HepG2 (cell line): ENCODE data around the gene ZNF528. TPM values are rescaled to one million over a fixed set of nuclear protein-coding genes. Genes with fewer than 3 reads are reported as not detected.

Experiments used
- ATAC-seq: fragments of 200-7000 bp; cut with Tn5 transposase; 3 replicates; pipeline ENCODE4 v1.9.1; 2020; ENCODE audit warnings: mild to moderate bottlenecking, moderate library complexity
- BruUV-seq: library from RNA; stranded (reverse); fragments of 400-500 nt; replicated peaks from 2 replicates; lab custom pipeline; 2021; lab: Mats Ljungman, UMichigan
- CTCF ChIA-PET: fragments of 300-600 bp; formaldehyde crosslinking; extraction: SDS; loops from one replicate; lab custom pipeline; 2021; ENCODE audit warnings: low total read pairs, inconsistent platforms, low intra/inter-chr PET ratio; lab: Yijun Ruan, JAX
- POLR2A ChIA-PET: fragments of 350-600 bp; sonication (Branson Sonifier 250); formaldehyde crosslinking; loops from one replicate; lab custom pipeline; 2020; ENCODE audit warnings: antibody characterized with exemption, inconsistent platforms; lab: Yijun Ruan, JAX
- DNase-seq: peaks from one replicate; pipeline ENCODE4 v3.0.0-alpha.2; 2015; ENCODE audit warnings: low spot score
- FAIRE-seq: peaks from 3 replicates; lab custom pipeline; 2011; peaks lifted over from hg19 to GRCh38; lab: Jason Lieb, UNC
- H2AFZ ChIP-seq: one replicate; pipeline ENCODE4 v1.6.1; 2011; ENCODE audit warnings: low read length, inconsistent platforms
- H3K27ac ChIP-seq: fragments of 300-600 bp; 3 replicates; pipeline ENCODE4 v1.8.0; 2011; ENCODE audit warnings: mixed run types, mild to moderate bottlenecking, mixed read lengths, low read length, inconsistent platforms; ENCODE audit not compliant: insufficient read depth; ENCODE audit errors: extremely low read length
- H3K27me3 ChIP-seq, 2 experiments: fragments of 200-600 bp in 1 of 2; 2 replicates in 1 of 2; 3 replicates in 1 of 2; pipeline versions ENCODE4 v1.6.0 to v1.8.0; 2011; ENCODE audit warnings: low read length in 2 of 2, mild to moderate bottlenecking in 2 of 2, moderate library complexity in 2 of 2, inconsistent platforms in 1 of 2; ENCODE audit not compliant: insufficient read depth in 2 of 2, control insufficient read depth in 1 of 2
- H3K36me3 ChIP-seq, 2 experiments: fragments of 200-600 bp in 1 of 2; replicated peaks in 1 of 2; 2 replicates in 1 of 2; 3 replicates in 1 of 2; pipeline versions ENCODE4 v1.5.1 to v1.8.0; 2011; ENCODE audit warnings: low read length in 2 of 2, inconsistent platforms in 1 of 2; ENCODE audit not compliant: insufficient read depth in 2 of 2, control insufficient read depth in 1 of 2
- H3K4me1 ChIP-seq: 2 replicates; pipeline ENCODE4 v1.5.1; 2012; ENCODE audit warnings: low read length, inconsistent platforms; ENCODE audit not compliant: insufficient read depth
- H3K4me2 ChIP-seq: 2 replicates; pipeline ENCODE4 v1.6.0; 2011; ENCODE audit warnings: low read depth, low read length, inconsistent platforms
- H3K4me3 ChIP-seq, 3 experiments: fragments of 200-600 bp in 1 of 3; sonication (generic), shearing (Covaris generic) in 1 of 3; replicated peaks in 1 of 3; 2 replicates each; pipeline ENCODE4 v1.5.1; 2011 to 2016; ENCODE audit warnings: low read length in 3 of 3, inconsistent platforms in 2 of 3, low read depth in 2 of 3, mild to moderate bottlenecking in 2 of 3, control low read depth in 1 of 3, mixed read lengths in 1 of 3; ENCODE audit not compliant: insufficient read depth in 1 of 3
- H3K79me2 ChIP-seq: one replicate; pipeline ENCODE4 v1.6.1; 2011; ENCODE audit warnings: low read length, inconsistent platforms; ENCODE audit not compliant: insufficient read depth
- H3K9ac ChIP-seq: 2 replicates; pipeline ENCODE4 v1.6.0; 2011; ENCODE audit warnings: mild to moderate bottlenecking, low read depth, low read length, inconsistent platforms; ENCODE audit not compliant: insufficient read depth
- H3K9me3 ChIP-seq: 2 replicates; pipeline ENCODE4 v1.5.1; 2012; ENCODE audit warnings: mild to moderate bottlenecking, low read length
- H4K20me1 ChIP-seq: 2 replicates; pipeline ENCODE4 v1.6.0; 2011; ENCODE audit warnings: inconsistent platforms, mild to moderate bottlenecking, low read length, moderate library complexity; ENCODE audit not compliant: insufficient read depth
- ARID3A ChIP-seq: IDR thresholded peaks from 2 replicates; pipeline ENCODE4 v1.6.1; 2012; ENCODE audit warnings: low read depth, low read length, improper control_type of control experiment
- ARNTL ChIP-seq: sonication (generic); formaldehyde crosslinking; IDR thresholded peaks from 2 replicates; pipeline ENCODE4 v1.4.0; 2020; ENCODE audit warnings: mild to moderate bottlenecking, missing genetic modification reagents
- EP300 ChIP-seq, 3 experiments: sonication (generic) in 1 of 3; formaldehyde crosslinking in 1 of 3; IDR thresholded peaks; 2 replicates each; pipeline versions ENCODE4 v1.5.1 to v1.6.1; 2011 to 2020; ENCODE audit warnings: low read depth in 2 of 3, low read length in 2 of 3, borderline replicate concordance in 1 of 3, improper control_type of control experiment in 1 of 3, mild to moderate bottlenecking in 1 of 3, missing genetic modification reagents in 1 of 3, moderate library complexity in 1 of 3
- EZH2 ChIP-seq: conservative IDR thresholded peaks from 2 replicates; pipeline ENCODE4 v1.6.1; 2012; ENCODE audit warnings: mild to moderate bottlenecking, low read depth, low read length, moderate library complexity
- FOXM1 ChIP-seq: sonication (generic); formaldehyde crosslinking; IDR thresholded peaks from 2 replicates; pipeline ENCODE4 v1.5.0; 2020; ENCODE audit warnings: missing genetic modification reagents
- GATAD1 ChIP-seq: IDR thresholded peaks from 2 replicates; pipeline ENCODE4 v1.6.1; 2016; ENCODE audit warnings: missing genetic modification reagents, missing compliant biosample characterization
- GZF1 ChIP-seq: sonication (generic); formaldehyde crosslinking; IDR thresholded peaks from 2 replicates; pipeline ENCODE4 v1.5.1; 2020; ENCODE audit warnings: mild to moderate bottlenecking, missing genetic modification reagents
- HNRNPLL ChIP-seq: fragments of 200-400 bp; formaldehyde crosslinking; IDR thresholded peaks from 2 replicates; pipeline ENCODE4 v1.6.1; 2017; ENCODE audit warnings: mild to moderate bottlenecking, low read depth, low read length; ENCODE audit not compliant: poor library complexity, severe bottlenecking
- MIER2 ChIP-seq: IDR thresholded peaks from 2 replicates; pipeline ENCODE4 v1.6.1; 2016; ENCODE audit warnings: missing biosample characterization, missing genetic modification reagents
- NPAS2 ChIP-seq: sonication (generic); formaldehyde crosslinking; IDR thresholded peaks from 2 replicates; pipeline ENCODE4 v1.8.0; 2022; ENCODE audit warnings: mild to moderate bottlenecking, missing genetic modification reagents, borderline replicate concordance
- PTBP1 ChIP-seq: fragments of 200-400 bp; formaldehyde crosslinking; IDR thresholded peaks from 2 replicates; pipeline ENCODE4 v1.6.1; 2018; ENCODE audit warnings: low read length, low read depth; ENCODE audit not compliant: poor library complexity, severe bottlenecking
- RFX3 ChIP-seq: IDR thresholded peaks from 2 replicates; pipeline ENCODE4 v1.6.1; 2016; ENCODE audit warnings: missing biosample characterization, missing genetic modification reagents
- SETDB1 ChIP-seq: sonication (generic); formaldehyde crosslinking; IDR thresholded peaks from 2 replicates; pipeline ENCODE4 v1.5.1; 2020; ENCODE audit warnings: missing genetic modification reagents, mild to moderate bottlenecking, borderline replicate concordance
- TCF7L2 ChIP-seq: IDR thresholded peaks from 2 replicates; pipeline ENCODE4 v1.6.1; 2011; ENCODE audit warnings: mild to moderate bottlenecking, low read depth, low read length, moderate library complexity
- ZBTB4 ChIP-seq: sonication (generic); formaldehyde crosslinking; IDR thresholded peaks from 2 replicates; pipeline ENCODE4 v1.4.0; 2020; ENCODE audit warnings: missing genetic modification reagents, mild to moderate bottlenecking, borderline replicate concordance
- ZBTB43 ChIP-seq: sonication (generic); formaldehyde crosslinking; conservative IDR thresholded peaks from 2 replicates; pipeline ENCODE4 v1.4.0; 2020; ENCODE audit warnings: missing genetic modification reagents
- ZNF124 ChIP-seq: sonication (generic); formaldehyde crosslinking; IDR thresholded peaks from 2 replicates; pipeline ENCODE4 v1.4.0; 2020; ENCODE audit warnings: missing genetic modification reagents
- ZNF263 ChIP-seq: sonication (generic); formaldehyde crosslinking; IDR thresholded peaks from 2 replicates; pipeline ENCODE4 v1.4.0; 2020; ENCODE audit warnings: missing genetic modification reagents
- ZNF432 ChIP-seq: sonication (generic); formaldehyde crosslinking; IDR thresholded peaks from 2 replicates; pipeline ENCODE4 v1.5.0; 2020; ENCODE audit warnings: missing genetic modification reagents, mild to moderate bottlenecking, borderline replicate concordance
- WGBS: methylation state at CpG from one replicate; pipeline ENCODE4 v1.1.6; 2017; ENCODE audit warnings: low lambda C conversion rate; 5-methylcytosine and 5-hydroxymethylcytosine counted together
- in situ Hi-C: cut with HindIII; loops from 2 replicates; pipeline ENCODE4 v1.10.0; 2017; ENCODE audit warnings: low pct_unique_long_range_greater_than_20kb; ENCODE audit not compliant: extremely low pct_ligation_motif_present
- intact Hi-C: fragments of 100-400 bp; cut with micrococcal nuclease; formaldehyde crosslinking; loops from one replicate; pipeline ENCODE4 v1.10.0; 2022; ENCODE audit not compliant: unreplicated experiment
- polyA plus RNA-seq, 8 experiments: library from polyadenylated mRNA; depleted of rRNA in 3 of 8; stranded (reverse) in 7 of 8; unstranded in 1 of 8; fragments of >200 nt; fragmentation: Illumina TruSeq in 4 of 8; extraction: Trizol in 4 of 8; gene quantifications; 2 replicates each; pipeline versions ENCODE4 v1.2.1 to v1.2.3, GENCODE V29; 2011 to 2016; ENCODE audit warnings: low read depth in 4 of 8, missing spikeins in 1 of 8, mixed read lengths in 1 of 8; ENCODE audit not compliant: insufficient read depth in 1 of 8
- total RNA-seq, 5 experiments: library from RNA; depleted of rRNA; stranded (reverse); fragments of >200 nt; fragmentation: Illumina TruSeq; extraction: Trizol; gene quantifications; 2 replicates each; pipeline ENCODE4 v1.2.3, GENCODE V29; 2016; ENCODE audit warnings: low read depth in 1 of 5

ZNF528 gene
- total and polyA plus RNA-seq, 2 of the 13 experiments (the other 11 are each of a cell fraction or from before 2014, with no cell fraction given) = 4.1 to 10.0 TPM

GRCh38 chr19:52369559-52370340, 27.9 kb upstream of the ZNF528 start, which contains the start of gene ZNF880:
ZNF880 (plus strand) TSS chr19:52369923; CDS start chr19:52369966, 43 bp downstream.
- Histone ChIP-seq H3K9ac (no peak within 1 kb of the TSS), H3K36me3 (no peaks in the 10 kb centered on the region), H2AFZ (no peak within 1 kb of the TSS), H3K4me3 (no peak within 1 kb of the TSS), H3K79me2 (no peaks in the 10 kb centered on the region), H3K27ac (no peak within 1 kb of the TSS), H3K27me3 (no peaks in the 10 kb centered on the region), H4K20me1 (no peaks in the 10 kb centered on the region), H3K4me1 (no peaks in the 10 kb centered on the region), H3K9me3 (peaks cover 76% of the 10 kb centered on the region), H3K4me2 (no peak within 1 kb of the TSS)
- intact Hi-C loops = no loop called here
- FAIRE-seq (no peak), ATAC-seq (no peak), DNase-seq (no peak)
- in situ Hi-C loops = no loop called here
- no TSS peak for BruUV-seq
- POLR2A ChIA-PET = no interaction called here
- CTCF ChIA-PET = no interaction called here
- WGBS = 68% methylated on average over 52 of the region's 52 CpGs
- TF ChIP-seq ZNF432 (CRISPR knock-in tag) = no peak
- TF ChIP-seq NPAS2 (CRISPR knock-in tag) = no peak
- TF ChIP-seq PTBP1 = no peak
- no peak for TF ChIP-seq ZNF124 (CRISPR knock-in tag)
- no peak for TF ChIP-seq HNRNPLL
- TF ChIP-seq GATAD1 (CRISPR knock-in tag) = no peak
- TF ChIP-seq MIER2 (CRISPR knock-in tag) = no peak
- no peak for TF ChIP-seq SETDB1
- TF ChIP-seq TCF7L2 = no peak
- TF ChIP-seq ARNTL (CRISPR knock-in tag) = no peak
- TF ChIP-seq RFX3 (CRISPR knock-in tag) = no peak
- no peak for TF ChIP-seq ZBTB4 (CRISPR knock-in tag)
- TF ChIP-seq GZF1 (CRISPR knock-in tag) = no peak
- no peak for TF ChIP-seq ARID3A
- TF ChIP-seq FOXM1 = no peak
- no peak for TF ChIP-seq ZBTB43 (CRISPR knock-in tag)
- no peak for TF ChIP-seq EZH2
- no peak for TF ChIP-seq EP300 (IDR thresholded peaks at IDR 0.05; ENCODE audit: low read depth in 2 of 2, low read length in 2 of 2)
- no peak for TF ChIP-seq EP300 (CRISPR knock-in tag; IDR thresholded peaks at IDR 0.05; ENCODE audit: borderline replicate concordance)
- no peak for TF ChIP-seq ZNF263 (CRISPR knock-in tag)
